Measurements from ENCODE around the gene VAPA.

VAPA gene

GRCh38 chr18:10008006-10008647, 94.3 kb downstream of the VAPA start:
- DNase-seq = no peak

Data from NCI-H187 treated with DMSO at 0.1 percent for 48 hours (cell line).